Activated B cell treated with CpG ODN at 0.5 μM for 24 hours (primary cell): Measurements from ENCODE around the gene FANCI. TPM values are rescaled to one million over a fixed set of nuclear protein-coding genes. Genes with fewer than 3 reads are reported as not detected.

ENCODE experiments used
- ATAC-seq: fragments of 200-7000 bp; cut with Tn5 transposase; one replicate; pipeline ENCODE4 v1.10.0; 2021; ENCODE audit warnings: low read depth, mild to moderate bottlenecking, moderate library complexity
- CTCF ChIA-PET: fragments of 350-600 bp; sonication (Branson Sonifier 250); formaldehyde crosslinking; loops from one replicate; lab custom pipeline; 2021; ENCODE audit warnings: antibody characterized with exemption; lab: Charles Lee
- POLR2A ChIA-PET: fragments of 350-600 bp; sonication (Branson Sonifier 250); formaldehyde crosslinking; loops from one replicate; lab custom pipeline; 2021; ENCODE audit warnings: antibody characterized with exemption; lab: Charles Lee
- DNase-seq: peaks from one replicate; pipeline ENCODE4 v3.0.0; 2022
- H3K27ac Mint-ChIP-seq: one replicate; pipeline ENCODE4 v1.8.0; 2020; ENCODE audit warnings: mixed read lengths
- H3K27me3 Mint-ChIP-seq: one replicate; pipeline ENCODE4 v1.8.0; 2021; ENCODE audit warnings: mixed read lengths
- H3K36me3 Mint-ChIP-seq: one replicate; pipeline ENCODE4 v1.8.0; 2021; ENCODE audit warnings: low read depth, mixed read lengths
- H3K4me1 Mint-ChIP-seq: one replicate; pipeline ENCODE4 v1.8.0; 2021; ENCODE audit warnings: mixed read lengths
- H3K4me3 Mint-ChIP-seq: one replicate; pipeline ENCODE4 v1.8.0; 2020; ENCODE audit warnings: mild to moderate bottlenecking, mixed read lengths
- H3K9me3 Mint-ChIP-seq: one replicate; pipeline ENCODE4 v1.8.0; 2020; ENCODE audit warnings: mixed read lengths
- intact Hi-C: fragments of 100-400 bp; cut with micrococcal nuclease; formaldehyde crosslinking; loops from one replicate; pipeline ENCODE4 v1.15.1; 2024
- total RNA-seq: library from RNA; stranded (reverse); gene quantifications from 2 replicates; pipeline ENCODE4 v1.2.3, GENCODE V29; 2022
- TF ChIP-seq, protein P1 (sequence below): fragments of 200-600 bp; IDR thresholded peaks from one replicate; pipeline ENCODE4 v1.8.0; 2022; ENCODE audit warnings: antibody characterized with exemption, mild to moderate bottlenecking

The FANCI gene
- total RNA-seq: 13.8 and 16.6 TPM in 2 replicates

DNA sequence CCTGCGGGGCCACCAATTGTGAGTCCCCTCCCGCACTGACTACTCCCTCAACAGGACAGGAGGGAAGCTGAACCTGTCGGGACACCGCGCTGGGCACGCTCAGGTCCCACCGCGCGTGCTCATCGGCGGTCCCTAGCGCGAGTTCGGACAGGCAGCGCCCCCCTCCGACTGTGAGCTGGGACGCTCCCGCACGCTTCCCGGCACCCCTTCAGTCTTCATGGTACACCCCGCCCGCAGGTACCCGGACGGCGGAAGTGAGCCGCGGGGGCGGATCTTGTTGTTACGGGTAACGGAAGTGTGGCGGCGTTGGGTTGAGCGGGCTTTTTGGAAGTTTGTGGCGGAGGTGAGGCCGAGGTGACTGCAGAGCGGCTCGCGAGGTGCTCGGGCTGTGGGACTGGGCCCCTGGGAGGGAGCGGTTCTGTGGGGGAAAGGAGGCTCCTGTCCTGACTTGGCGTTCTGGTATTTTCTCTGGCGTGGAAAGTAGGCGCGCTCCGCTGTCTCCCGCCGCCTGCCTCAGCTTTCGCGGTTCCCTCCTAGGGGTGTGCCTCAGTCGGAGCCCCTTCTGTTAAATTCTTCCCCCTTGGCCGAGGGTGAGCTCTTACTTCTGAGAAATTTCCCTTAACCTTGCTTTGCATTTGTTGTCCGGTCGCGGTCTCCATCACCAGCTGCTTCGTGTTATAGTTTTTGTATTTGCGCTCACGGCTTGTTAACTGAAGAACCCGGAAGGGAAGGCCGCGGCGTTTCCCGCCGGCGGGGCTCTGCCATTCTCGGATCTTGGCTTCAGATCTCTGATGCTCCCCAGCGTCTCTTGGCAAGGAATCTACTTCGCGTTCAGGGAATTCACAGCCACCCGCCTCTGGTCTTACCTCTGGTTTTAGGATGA lies at the start of gene FANCI:
TSS of gene FANCI (plus strand) at position 289 of the 883 bp plus-strand sequence. CDS start 3,669 bp downstream, outside the sequence.
- Mint-ChIP-seq H3K4me3 (peak within 1 kb of the TSS; percentile 90), H3K9me3 (no peaks in the 10 kb centered on the region), H3K36me3 (peaks cover 10% of the 10 kb centered on the region), H3K27ac (peak within 1 kb of the TSS; percentile 75), H3K4me1 (peaks cover 29% of the 10 kb centered on the region), H3K27me3 (no peaks in the 10 kb centered on the region)
- POLR2A ChIA-PET: interaction anchor here (1.2 kb wide), 1 partner anchor 91 kb away, joined by 6 read pairs; the partner anchor contains the start of gene POLG
- intact Hi-C loops: loop anchor here (1.0 to 10.0 kb wide), 5 partner anchors 37 to 777 kb away; partner anchors contain the start of genes DET1, MRPL46, MRPS11 and POLG
- CTCF ChIA-PET: interaction anchor here (0.6 kb wide), 1 partner anchor 43 kb away, joined by 3 read pairs; no protein-coding TSS in a partner anchor
- TF ChIP-seq, protein P1, sequence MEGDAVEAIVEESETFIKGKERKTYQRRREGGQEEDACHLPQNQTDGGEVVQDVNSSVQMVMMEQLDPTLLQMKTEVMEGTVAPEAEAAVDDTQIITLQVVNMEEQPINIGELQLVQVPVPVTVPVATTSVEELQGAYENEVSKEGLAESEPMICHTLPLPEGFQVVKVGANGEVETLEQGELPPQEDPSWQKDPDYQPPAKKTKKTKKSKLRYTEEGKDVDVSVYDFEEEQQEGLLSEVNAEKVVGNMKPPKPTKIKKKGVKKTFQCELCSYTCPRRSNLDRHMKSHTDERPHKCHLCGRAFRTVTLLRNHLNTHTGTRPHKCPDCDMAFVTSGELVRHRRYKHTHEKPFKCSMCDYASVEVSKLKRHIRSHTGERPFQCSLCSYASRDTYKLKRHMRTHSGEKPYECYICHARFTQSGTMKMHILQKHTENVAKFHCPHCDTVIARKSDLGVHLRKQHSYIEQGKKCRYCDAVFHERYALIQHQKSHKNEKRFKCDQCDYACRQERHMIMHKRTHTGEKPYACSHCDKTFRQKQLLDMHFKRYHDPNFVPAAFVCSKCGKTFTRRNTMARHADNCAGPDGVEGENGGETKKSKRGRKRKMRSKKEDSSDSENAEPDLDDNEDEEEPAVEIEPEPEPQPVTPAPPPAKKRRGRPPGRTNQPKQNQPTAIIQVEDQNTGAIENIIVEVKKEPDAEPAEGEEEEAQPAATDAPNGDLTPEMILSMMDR: no peak
- ATAC-seq: peak; percentile 97
- DNase-seq: peak; percentile 94

DNA sequence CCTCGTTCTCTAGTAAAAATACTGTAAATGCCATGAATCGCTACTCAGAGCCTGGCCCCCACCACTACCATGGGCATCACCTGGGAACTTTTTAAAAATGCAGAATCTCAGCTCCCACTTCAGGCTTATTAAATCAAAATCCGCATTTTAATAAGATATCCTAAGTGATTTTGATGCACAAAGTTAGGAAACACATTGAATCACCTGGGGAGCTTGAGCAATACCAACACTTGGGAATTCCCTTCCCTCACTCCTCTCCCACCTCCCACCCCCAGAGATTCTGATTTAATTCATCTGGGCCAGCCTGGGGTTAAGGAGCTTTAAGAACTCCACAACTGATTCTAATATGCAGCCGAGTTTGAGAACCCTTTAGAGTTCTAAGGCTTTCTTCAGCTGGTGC lies 49.2 kb upstream of the FANCI start:
- Mint-ChIP-seq H3K9me3 (no peaks in the 10 kb centered on the region), H3K27ac (no peak overlapping the region), H3K27me3 (no peaks in the 10 kb centered on the region), H3K36me3 (peaks cover 68% of the 10 kb centered on the region), H3K4me3 (no peak overlapping the region), H3K4me1 (no peaks in the 10 kb centered on the region)
- CTCF ChIA-PET: interaction anchor here (5.0 kb wide), 1 partner anchor 12 kb away, joined by 17 read pairs; no protein-coding TSS in a partner anchor
- POLR2A ChIA-PET: no interaction called here
- intact Hi-C loops: no loop called here
- TF ChIP-seq, protein P1: no peak
- DNase-seq: no peak
- no peak for ATAC-seq

DNA sequence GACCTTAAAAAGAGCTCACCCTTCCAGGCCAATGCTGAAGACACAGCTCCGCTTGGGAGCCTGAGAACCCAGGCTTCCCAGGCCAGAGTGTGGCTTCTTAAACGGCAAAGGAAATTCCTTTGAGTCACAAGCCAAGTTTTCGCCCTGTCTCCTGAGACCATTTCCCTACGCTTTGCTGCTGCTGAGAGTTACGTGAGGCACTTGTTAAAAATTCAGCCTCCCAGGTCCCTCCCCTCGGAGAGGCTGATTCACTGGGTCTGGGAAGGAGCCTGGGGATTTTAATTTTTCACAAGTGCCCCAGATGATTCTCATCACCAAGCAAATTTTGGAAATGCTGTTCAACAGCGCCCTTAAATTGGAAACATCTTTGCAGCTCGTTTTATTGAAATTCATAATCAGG lies 47.9 kb upstream of the FANCI start:
- ATAC-seq: no peak
- no peaks in the 10 kb centered on the region for H3K27me3 Mint-ChIP-seq
- intact Hi-C loops: no loop called here
- ChIA-PET POLR2A (no interaction called here), CTCF (interaction anchor here (5.0 kb wide), 1 partner anchor 11 kb away, joined by 17 read pairs; no protein-coding TSS in a partner anchor)
- TF ChIP-seq, protein P1: no peak
- no peak for DNase-seq
- H3K4me3 Mint-ChIP-seq: no peak overlapping the region
- H3K4me1 Mint-ChIP-seq: no peaks in the 10 kb centered on the region
- no peaks in the 10 kb centered on the region for H3K9me3 Mint-ChIP-seq
- peaks cover 61% of the 10 kb centered on the region for H3K36me3 Mint-ChIP-seq
- no peak overlapping the region for H3K27ac Mint-ChIP-seq

DNA sequence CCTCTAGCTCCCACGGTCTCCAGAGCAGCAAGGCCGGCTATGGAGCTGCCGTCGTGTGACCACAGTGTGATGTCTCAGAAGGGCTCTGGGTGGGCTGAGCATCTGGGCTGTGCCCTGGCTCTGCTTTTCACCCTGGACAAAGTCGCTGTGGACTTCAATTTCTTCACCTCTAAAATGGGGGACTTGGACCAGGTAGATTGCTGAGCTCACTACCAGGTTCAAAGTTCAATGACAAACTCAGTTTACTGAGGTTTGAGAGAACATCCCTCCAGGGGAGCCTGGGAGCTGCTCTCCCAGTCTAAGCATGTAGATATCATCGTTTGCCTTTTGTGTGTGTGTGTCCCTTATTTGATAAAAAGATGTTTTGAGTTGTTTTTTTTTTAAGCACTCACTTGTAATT lies 47.5 kb upstream of the FANCI start:
- H3K27me3 Mint-ChIP-seq: no peaks in the 10 kb centered on the region
- intact Hi-C loops: no loop called here
- TF ChIP-seq, protein P1: no peak
- POLR2A ChIA-PET: no interaction called here
- no peak for ATAC-seq
- no peaks in the 10 kb centered on the region for H3K9me3 Mint-ChIP-seq
- CTCF ChIA-PET: interaction anchor here (5.0 kb wide), 1 partner anchor 11 kb away, joined by 17 read pairs; no protein-coding TSS in a partner anchor
- DNase-seq: no peak
- H3K4me1 Mint-ChIP-seq: no peaks in the 10 kb centered on the region
- H3K27ac Mint-ChIP-seq: no peak overlapping the region
- H3K36me3 Mint-ChIP-seq: peaks cover 59% of the 10 kb centered on the region
- no peak overlapping the region for H3K4me3 Mint-ChIP-seq

DNA sequence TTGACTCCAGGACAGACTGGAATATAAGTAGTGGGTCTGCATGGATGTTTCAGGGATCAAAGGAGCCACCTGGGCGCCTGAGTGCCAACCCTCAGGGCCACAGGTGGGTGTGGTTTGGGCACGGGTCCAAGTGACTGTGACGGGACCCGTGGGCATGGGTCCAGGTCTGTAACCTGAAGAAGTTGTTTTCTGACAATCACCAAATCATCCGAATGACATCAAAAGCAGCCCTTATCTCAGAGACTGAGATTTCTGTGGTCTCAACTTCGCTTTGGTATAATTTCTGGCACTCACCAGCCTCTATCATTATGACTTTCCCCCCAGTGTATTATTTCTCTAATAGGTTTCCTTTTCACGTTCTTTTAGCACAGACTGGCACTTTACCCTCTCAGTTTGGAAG lies 46.8 kb upstream of the FANCI start:
- H3K4me1 Mint-ChIP-seq: no peaks in the 10 kb centered on the region
- no peaks in the 10 kb centered on the region for H3K9me3 Mint-ChIP-seq
- TF ChIP-seq, protein P1: no peak
- no peak overlapping the region for H3K27ac Mint-ChIP-seq
- H3K27me3 Mint-ChIP-seq: no peaks in the 10 kb centered on the region
- ChIA-PET CTCF (no interaction called here), POLR2A (no interaction called here)
- intact Hi-C loops: no loop called here
- DNase-seq (no peak), ATAC-seq (no peak)
- H3K36me3 Mint-ChIP-seq: peaks cover 59% of the 10 kb centered on the region
- no peak overlapping the region for H3K4me3 Mint-ChIP-seq
